NCI-H460 (cell line): ENCODE results near the gene MUTYH. TPM values are rescaled to one million over a fixed set of nuclear protein-coding genes. Genes with fewer than 3 reads are reported as not detected.
"Not testable (repeated sequence)": the region's sequence is repeated elsewhere in the genome, so short reads cannot be mapped to it uniquely, and the experiment has no call there.

Experiments
- DNase-seq: peaks from one replicate; pipeline ENCODE4 v3.0.0-alpha.2; 2016; ENCODE audit warnings: low read depth; ENCODE audit errors: extremely low read depth
- polyA plus RNA-seq: library from polyadenylated mRNA; depleted of rRNA; stranded (reverse); fragments of >200 nt; gene quantifications from 2 replicates; pipeline ENCODE4 v1.2.3, GENCODE V29; 2014; cell fraction: nucleus; rRNA removed
- total RNA-seq: library from RNA; depleted of rRNA; stranded (reverse); fragments of >200 nt; shearing (Covaris generic); gene quantifications from 2 replicates; pipeline ENCODE4 v1.2.3, GENCODE V29; 2014; rRNA removed

MUTYH gene
- 10.1 and 10.9 TPM in 2 replicates for total RNA-seq
- 108 and 133 TPM in 2 replicates for polyA plus RNA-seq

GRCh38 chr1:45339789-45340558 lies at the start of gene MUTYH, which contains the start of gene TOE1:
TSS of gene MUTYH (minus strand) at chr1:45340440. CDS start at chr1:45334505, 5,935 bp downstream.
TSS of gene TOE1 (plus strand) at chr1:45340170. CDS start at chr1:45340253, 83 bp downstream.
- DNase-seq: peak; percentile 78

- no peak for DNase-seq
Observed at GRCh38 chr1:45386219-45386618, 46.0 kb upstream of the MUTYH start.

- no peak for DNase-seq
Observed at GRCh38 chr1:45385302-45385701, 45.1 kb upstream of the MUTYH start.

- not testable (repeated sequence) for DNase-seq
Observed at GRCh38 chr1:45384213-45384612, 44.0 kb upstream of the MUTYH start.

GRCh38 chr1:45383191-45383590 lies 43.0 kb upstream of the MUTYH start:
- DNase-seq: no peak

GRCh38 chr1:45381243-45381642 lies 41.0 kb upstream of the MUTYH start:
- DNase-seq: no peak

GRCh38 chr1:45380730-45381129 lies 40.5 kb upstream of the MUTYH start:
- no peak for DNase-seq

- no peak for DNase-seq
Observed at GRCh38 chr1:45380125-45380524, 39.9 kb upstream of the MUTYH start.

GRCh38 chr1:45379524-45379923 lies 39.3 kb upstream of the MUTYH start:
- no peak for DNase-seq

GRCh38 chr1:45378184-45378583 lies 37.9 kb upstream of the MUTYH start:
- DNase-seq: no peak

- no peak for DNase-seq
Observed at GRCh38 chr1:45375104-45376090, 35.2 kb upstream of the MUTYH start.

- no peak for DNase-seq
Observed at GRCh38 chr1:45373573-45373972, 33.3 kb upstream of the MUTYH start.

- no peak for DNase-seq
Observed at GRCh38 chr1:45370575-45370974, 30.3 kb upstream of the MUTYH start.

- DNase-seq: no peak
Observed at GRCh38 chr1:45365051-45365450, 24.8 kb upstream of the MUTYH start.

GRCh38 chr1:45364294-45364693 lies 24.1 kb upstream of the MUTYH start:
- DNase-seq: no peak

GRCh38 chr1:45360981-45361380 lies 20.7 kb upstream of the MUTYH start:
- not testable (repeated sequence) for DNase-seq

GRCh38 chr1:45359882-45360513 lies 19.8 kb upstream of the MUTYH start:
- DNase-seq: peak; percentile 38

- DNase-seq: no peak
Observed at GRCh38 chr1:45356186-45356585, 15.9 kb upstream of the MUTYH start.

GRCh38 chr1:45355683-45356082 lies 15.4 kb upstream of the MUTYH start:
- DNase-seq: no peak

GRCh38 chr1:45354838-45355237 lies 14.6 kb upstream of the MUTYH start:
- DNase-seq: no peak

- no peak for DNase-seq
Observed at GRCh38 chr1:45353685-45354084, 13.4 kb upstream of the MUTYH start.
